GM19324 (cell line): ENCODE results near the gene GLT6D1.

Experiments used
- ATAC-seq: cut with Tn5 transposase; IDR thresholded peaks from one replicate; pipeline ENCODE4 v1.9.1; 2021; ENCODE audit warnings: mild to moderate bottlenecking, moderate library complexity; ENCODE audit not compliant: unreplicated experiment, low FRiP score

The GLT6D1 gene

DNA sequence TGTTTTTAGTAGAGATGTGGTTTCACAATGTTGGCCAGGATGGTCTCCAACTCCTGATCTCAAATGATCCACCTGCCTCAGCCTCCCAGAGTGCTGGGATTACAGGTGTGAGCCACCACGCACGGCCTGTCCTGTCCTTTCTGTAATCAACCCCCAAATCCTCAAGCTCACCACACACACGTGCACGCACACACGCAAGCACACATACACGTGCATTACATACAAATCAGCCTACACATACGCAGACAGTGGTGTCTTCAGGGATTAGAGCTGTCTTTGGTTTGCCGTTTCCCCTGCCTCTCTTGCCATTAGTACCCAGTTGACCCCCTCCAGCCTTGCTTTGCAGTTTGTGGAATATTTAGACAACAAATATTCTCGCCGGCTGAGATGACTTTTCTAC lies 6.5 kb downstream of the GLT6D1 start:
- ATAC-seq: no peak

DNA sequence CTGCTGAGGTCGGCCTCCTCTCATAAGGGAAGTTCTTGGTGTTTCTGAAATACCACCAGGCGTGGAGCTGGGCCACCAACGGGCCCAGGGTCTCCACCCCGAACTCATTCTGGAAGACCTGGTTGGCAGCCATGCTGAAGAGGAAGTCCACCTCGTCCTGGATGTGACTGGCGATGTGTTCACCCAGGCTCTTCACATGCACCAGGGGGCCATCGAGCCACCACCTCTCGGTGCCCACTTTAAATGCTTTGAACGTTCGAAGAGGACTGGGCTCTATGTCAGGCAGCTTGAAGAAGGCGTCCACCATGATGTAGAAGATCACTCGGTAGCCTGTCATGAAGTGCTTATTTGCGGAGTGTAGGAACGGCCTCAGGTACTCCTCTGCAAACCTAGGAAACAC lies 15.1 kb downstream of the GLT6D1 start:
- ATAC-seq: no peak

DNA sequence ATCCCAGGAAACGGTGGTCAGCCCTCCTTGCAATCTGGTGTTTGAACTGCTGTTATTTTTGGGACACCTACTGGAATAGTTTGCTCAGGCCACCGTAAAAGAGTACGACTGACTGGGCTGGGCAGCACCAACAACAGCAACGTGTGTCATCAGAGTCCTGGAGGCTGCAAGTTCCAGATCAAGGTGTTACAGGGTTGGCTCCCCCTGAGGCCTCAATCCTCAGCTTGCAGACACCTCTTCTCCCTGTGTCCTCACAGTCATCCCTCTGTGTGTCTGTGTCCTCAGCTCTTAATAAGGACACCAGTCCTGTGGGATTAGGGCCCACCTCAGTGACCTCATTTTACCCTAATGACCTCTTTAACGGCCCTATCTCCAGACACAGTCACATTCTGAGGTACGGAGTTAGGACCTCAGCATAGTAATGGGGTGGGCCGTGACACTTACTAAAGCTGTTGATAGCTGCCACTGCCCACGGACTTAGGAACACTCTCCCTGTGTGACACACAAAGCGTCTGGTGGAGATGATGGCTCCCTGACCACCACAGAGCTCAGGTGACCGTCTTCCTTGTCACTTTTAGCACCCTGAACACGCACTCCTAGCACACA lies 16.8 kb downstream of the GLT6D1 start:
- no peak for ATAC-seq

DNA sequence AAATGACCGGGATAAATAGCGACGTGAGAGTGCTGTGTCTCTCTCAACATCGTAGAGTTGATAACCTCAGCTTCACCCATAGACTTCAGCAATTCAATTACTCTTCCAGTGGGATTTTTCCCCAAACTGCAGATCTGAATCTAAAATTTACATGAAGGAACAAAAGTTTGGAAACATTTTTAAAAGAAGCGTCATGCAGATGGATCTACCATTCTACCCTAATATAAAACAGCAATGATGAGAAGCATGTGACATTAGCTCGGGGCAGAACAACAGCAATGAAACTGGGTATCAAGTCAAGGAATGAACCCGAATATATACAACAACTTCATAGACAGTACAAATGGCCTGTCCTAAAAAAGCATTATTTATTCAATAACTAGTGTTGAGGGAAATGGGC lies 18.8 kb downstream of the GLT6D1 start:
- no peak for ATAC-seq

DNA sequence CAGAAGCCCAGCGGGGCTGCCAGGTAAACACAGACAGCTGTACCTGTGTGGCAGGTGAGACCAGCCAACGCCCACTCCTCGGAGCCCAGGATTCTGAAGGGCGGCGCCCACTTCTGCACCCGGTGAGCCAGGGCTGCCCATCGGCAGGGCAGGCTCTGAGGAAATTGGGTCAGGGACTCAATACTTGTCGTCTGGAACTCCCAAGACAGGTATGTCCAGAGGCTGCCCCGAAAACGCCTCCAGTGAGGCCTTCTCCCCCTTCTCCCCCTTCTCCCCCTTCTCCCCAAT lies 19.8 kb downstream of the GLT6D1 start:
- ATAC-seq: no peak

DNA sequence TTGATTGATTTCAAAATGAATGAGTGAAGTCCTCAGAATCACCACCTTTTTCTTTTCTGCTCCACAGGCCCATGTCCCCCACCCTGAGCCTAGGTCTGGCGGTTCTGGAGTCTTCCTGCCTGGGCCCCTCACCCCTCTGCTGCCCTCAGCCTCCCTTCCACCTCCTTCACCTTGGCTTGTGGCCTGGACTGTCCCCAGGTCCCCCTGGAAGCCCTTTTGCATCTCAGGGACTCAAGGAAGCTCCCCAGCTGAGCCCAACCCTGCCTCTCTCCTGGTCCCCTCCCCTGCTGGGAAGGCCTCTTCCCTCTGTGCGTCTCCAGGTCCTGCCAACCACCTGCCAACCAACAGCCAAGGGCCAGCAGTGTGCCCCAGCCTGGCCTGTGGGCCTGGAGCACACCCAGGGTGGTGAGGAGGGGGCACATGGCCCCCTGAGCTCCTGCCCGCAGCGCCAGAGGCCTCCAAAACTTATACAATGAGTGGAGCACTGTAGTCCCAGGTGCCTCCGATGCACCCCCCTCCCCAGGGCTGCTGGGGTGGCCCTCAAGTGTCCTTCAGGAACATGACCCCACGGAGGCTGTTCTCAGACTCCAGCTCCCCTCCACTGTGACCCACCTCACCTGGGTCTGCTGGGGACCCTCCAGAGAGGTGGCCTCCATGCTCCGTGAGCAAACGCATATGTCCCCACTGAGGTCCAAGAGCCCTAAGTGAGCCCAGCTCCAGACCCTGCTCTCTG lies 20.3 kb downstream of the GLT6D1 start:
- ATAC-seq: no peak

DNA sequence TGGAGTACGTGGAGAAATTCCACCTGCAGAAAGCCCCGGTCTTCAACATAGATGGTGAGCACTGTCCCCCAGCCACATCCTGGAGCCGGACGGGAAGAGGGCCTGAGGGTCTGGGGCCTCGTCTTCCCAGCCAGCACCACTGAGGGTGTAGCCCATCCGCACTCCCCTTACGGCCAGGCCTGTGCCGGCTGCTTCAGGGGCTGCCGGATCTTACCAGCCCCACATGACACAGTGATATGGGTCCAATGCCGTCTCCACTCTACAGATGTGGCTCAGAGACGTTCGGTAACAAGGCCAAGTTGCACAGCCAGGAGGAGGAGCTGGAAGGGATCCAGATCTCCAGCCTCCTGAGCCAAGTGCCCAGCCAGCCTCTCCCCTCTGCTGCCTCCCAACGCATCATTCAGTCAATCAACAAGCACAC lies 21.3 kb downstream of the GLT6D1 start:
- ATAC-seq: no peak

DNA sequence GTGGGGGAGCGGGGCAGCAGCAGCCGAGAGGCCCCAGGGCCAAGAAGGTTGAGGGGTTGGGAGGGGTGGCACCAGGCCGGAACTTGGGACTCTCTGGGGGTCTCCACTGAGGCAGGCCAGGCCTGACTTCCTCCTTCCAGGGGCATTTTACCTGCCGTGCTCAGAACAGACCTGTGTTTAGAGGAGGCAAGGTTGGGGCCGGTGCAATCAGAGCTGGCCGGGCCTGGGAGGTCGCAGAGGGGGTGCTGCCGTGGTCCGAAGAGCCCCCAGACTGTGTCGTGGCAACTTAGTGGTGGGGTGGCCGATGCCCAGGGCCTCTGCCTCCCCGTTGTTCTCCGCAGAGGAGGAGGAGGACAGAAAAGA lies 21.8 kb downstream of the GLT6D1 start:
- ATAC-seq: no peak

DNA sequence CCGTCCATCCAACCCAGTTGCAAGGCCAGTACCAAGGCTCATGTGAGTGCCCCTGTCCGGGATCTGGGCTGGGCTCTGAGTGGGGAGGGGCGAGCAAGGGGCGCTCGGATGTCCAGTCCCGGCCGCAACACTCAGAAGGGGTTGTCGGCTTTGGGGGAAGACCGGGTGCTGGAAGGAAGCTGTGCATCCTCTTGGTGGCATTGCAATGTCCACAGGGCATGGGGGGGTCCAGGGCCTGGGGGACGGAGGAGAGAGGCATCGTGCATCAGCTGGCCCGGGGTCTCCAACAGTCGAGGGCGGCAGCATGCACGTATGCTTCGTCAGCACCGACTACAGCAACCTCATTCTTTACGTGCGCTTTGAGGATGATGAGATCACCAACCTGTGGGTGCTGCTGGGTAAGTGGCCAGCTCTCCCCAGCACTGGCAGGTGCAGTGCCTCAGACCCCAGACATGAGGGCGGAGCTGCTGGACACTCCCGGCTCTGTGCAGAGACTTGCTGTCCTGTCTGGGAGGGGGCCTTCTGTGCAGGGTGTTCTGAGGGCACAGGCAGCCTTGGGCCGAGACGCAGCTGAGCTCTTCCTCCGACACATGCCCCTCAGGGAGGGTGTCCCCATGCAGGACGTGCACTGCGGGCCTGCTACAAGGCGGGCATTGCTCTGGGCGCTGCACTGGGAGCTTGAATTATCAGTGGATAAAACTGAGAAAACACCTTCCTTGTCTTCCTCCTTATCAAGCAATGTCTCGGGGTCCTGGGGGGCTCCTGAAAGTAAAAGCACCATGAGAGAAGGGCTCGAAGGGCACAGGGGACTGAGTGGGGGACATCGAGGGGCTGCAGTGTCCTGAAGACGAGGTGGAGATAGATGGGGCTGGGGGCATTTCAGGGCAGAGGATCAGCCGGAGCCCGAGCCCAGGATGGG lies 22.5 kb downstream of the GLT6D1 start:
- no peak for ATAC-seq

DNA sequence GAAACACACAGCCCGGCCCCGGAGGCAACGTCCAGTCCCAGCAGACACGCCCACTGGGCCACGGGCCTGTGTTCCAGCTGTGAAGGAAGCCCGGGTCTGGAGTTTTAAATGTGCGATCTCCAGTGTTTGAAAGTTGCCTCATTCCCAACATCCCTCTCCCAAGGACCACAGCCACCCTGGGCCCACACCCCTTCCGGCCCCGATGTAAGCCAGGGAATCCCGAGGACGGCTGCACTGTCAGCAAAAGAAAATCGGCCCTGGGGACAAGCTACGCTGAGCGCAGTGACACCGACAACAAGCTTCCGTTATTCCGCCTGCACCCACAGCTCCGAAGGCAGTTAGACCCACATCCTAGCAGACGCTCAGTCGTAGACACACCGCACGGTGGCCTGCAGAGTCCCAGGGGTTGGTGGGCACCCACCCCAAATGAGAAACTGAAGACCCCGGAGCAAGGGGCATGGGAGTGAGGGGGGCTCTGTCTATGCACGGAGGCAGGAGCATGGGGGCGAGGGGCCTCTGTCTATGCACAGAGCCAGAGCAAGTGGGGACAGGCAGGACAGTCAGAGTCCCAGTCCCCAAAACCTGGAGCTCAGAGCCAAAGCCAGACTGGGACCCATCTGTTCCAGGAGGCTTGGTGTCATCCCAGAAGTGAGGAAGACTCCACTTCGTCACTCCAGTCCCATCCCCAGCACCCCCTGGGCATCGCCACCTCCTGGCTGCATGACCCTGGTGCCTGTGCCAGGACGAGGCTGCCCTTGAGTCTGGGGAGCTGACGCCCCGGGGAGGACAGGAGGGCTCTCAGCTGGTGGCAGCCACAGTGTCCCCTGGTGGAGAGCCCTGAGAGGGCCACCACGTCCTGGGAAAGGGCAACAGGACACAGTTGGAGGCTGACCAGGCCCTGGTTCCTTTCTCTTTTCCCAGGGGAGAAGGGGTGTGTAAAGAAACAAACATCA lies 23.4 kb downstream of the GLT6D1 start:
- ATAC-seq: no peak

DNA sequence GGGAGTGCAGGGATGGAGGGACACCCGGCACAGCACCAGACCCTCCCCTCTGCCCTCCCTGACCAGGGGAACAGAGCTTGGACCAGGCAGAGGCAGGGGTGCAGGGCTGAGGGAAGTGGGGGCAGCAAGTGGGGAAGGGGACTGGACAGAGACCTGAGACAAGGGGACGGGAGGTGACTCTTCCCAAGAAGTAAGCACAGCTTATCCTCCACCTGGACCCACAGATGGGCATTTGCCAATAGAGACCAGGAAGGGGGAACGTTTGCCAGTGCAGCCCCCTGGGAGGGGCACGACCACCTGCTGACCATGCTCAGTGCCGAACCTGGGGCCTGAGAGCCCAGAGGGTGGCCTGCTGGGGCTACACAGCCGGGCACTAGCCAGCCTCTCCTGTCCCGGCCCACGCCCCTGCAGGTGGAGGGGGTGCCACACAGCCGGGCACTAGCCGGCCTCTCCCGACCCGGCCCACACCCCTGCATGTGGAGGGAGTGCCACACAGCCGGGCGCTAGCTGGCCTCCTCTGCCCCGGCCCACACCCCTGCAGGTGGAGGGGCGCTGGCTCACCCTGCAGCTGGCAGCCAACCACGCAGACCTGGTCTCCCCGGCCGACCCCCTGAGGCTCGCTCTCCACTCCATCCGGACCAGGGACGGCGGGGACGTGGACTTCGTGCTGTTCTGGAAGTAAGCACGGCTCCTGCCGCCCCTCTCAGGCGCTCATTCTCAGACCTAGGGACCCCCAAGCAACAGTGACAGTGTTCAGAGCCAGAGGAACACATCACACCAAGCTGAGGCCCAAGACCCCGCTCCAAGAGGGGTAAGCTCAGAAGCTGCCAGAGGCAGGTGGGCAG lies 24.3 kb downstream of the GLT6D1 start:
- ATAC-seq: no peak

DNA sequence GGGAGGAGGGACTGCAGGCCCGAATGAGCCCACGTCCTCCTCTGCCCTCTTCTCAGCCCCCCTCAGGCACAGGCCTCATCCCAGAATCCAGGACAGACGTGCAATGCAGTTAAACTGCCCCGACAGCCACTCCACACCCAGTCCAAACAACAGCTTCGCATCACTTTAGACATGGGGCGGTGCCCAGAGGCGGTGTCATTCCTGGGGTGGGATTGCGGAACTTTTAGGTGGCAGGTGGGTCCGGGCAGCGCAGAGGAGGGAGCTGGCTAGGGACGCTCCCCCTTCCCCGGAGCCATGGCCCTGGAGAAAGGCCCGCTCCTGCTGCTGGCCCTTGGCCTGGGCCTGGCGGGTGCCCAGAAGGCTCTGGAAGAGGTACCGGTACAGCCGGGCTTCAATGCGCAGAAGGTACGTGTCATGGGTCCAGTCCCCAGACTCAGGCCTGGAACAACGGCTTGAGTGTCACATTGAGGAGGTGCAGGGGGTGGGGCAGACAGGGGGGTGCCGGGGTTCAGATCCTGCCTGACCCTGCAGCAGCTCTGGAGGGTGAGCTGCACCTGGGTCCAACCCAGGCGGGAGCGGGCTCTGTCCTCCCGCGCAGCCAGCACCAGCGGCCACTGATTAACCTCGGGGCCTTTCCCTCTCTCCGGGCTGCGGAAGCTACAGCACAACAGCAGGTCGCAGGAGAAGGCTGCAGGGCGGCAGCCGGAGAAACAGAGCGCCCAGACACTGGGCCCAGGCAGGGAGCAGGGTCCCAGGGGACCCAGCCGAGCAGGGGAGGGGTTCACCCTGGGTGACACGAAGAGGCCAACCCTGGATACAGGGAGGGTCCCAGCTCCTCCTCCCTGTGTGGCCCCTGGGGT lies 25.2 kb downstream of the GLT6D1 start:
- ATAC-seq: no peak

DNA sequence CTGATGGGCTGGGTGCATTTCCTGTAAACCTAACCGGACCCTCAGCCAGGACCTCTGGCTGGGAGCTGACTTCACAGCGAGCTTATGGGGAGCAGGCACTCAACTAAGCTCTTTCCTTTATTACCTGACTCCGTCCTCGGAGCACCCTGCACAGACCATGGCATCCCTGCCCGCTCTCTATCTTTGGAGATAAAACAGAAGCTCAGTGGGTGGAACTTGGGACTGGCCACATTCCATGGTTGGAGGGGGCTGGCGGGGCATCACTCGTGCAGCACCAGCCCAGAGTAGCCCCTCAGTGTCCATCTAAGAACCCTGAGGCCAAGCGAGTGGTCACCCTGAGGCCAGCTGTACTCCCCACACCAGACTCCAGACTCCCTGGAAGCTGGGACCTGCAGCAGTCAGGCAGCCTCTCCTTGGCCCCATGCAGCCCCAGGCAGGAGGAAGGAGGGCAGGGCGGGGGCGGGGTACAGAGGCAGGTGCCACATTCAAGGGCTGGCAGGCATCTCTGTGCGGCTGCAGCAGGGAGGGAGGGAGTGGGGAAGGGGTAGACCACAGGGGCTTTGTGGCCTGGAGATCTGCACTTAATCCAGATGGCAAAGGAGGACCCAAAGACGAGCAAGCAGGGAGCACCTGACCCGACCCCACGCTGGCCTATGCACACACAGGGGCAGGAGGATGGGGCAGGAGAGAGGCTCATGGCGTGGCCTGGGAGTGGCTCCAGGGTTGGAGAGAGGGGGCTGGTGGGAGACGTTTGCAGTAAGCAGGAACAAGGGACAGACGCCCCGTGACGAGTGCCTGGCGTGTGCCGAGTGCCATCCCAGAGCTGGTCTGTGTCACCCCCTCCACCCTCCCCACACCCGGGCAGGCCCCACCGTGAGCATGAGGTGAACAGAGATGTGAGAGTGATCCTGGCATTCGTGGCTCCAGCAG lies 26.1 kb downstream of the GLT6D1 start:
- ATAC-seq: no peak

DNA sequence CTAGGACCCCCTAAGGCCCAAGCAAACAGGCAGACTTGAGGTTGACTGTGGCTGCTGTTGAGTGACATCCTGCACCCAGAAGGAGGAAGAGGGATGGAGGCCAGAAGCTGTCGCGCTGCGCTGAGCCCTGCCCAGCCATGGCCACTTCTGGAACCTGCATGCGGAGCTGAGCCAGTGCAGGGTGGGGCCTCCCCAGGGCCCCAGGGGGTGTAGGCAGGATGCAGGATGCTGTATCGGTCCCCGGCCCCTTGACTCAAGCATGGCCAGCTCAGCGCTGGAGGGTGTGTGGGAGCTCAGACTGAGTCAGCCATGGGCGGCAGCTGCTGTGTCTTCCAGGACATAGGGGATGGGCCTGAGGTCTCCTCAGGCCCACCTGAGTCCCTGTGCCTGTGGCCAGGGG lies 26.9 kb downstream of the GLT6D1 start:
- no peak for ATAC-seq

DNA sequence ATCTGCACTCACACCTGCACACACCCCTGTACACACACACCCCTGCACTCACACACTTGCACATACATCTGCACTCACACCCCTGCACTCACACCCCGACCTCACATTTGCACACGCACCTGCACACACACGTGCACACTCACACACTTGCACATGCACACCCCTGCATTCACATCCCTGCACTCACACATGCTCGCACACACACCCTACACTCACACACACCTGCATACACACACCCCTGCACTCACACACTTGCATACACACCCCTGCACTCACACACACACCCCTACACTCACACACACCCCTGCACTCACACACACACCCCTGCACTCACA lies 27.5 kb downstream of the GLT6D1 start:
- no peak for ATAC-seq

DNA sequence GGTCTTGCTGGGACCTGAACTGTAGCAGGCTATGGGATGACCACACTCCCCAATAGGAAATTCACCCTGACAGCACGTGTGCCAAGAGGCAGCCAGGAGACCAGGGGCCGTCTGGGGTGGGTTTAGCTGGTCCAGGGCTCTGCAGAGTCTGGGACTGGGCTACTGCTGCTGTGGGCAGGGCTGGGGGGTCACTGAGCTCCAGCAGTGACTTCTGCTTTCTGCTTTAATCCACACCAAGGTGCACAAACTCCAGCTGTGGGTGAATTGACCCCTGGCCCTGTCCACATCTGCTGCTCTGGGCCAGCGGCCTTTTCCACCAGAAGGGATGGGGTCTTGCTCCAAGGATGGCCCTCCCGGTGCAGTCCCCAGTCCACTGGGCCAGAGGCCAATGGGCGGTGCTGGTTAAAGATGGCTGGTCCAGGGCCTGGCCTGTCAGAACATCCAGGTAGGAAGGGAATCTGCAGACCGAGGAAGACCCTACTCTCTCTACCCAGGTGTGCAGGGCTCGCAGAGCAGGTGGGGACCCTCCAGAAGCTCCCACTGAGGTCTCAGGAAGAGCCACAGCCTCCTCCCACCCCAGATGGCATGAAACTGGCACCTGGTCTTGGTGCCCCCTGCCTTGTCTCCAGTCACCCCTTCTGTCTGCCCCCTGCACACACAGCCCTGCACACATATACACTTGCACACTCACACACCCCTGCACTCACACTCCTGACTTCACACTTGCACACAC lies 28.0 kb downstream of the GLT6D1 start:
- ATAC-seq: no peak
